BJ (cell line): ENCODE results near the gene DAB2IP. TPM values are rescaled to one million over a fixed set of nuclear protein-coding genes. Genes with fewer than 3 reads are reported as not detected.

ENCODE experiments used
- CTCF ChIA-PET: fragments of 350-600 bp; formaldehyde crosslinking; extraction: SDS; loops from one replicate; lab custom pipeline; 2021; ENCODE audit warnings: antibody characterized with exemption, inconsistent platforms; lab: Yijun Ruan, JAX
- POLR2A ChIA-PET: fragments of 300-600 bp; sonication (Branson Sonifier 250); formaldehyde crosslinking; extraction: SDS; loops from one replicate; lab custom pipeline; 2021; ENCODE audit warnings: antibody characterized with exemption; lab: Charles Lee
- DNase-seq: peaks from one replicate; pipeline ENCODE4 v3.0.0-alpha.2; 2011; ENCODE audit warnings: low read depth
- H3K27me3 ChIP-seq: 2 replicates; pipeline ENCODE4 v1.6.0; 2011; ENCODE audit warnings: low read length; ENCODE audit not compliant: control insufficient read depth, insufficient read depth
- H3K36me3 ChIP-seq: 2 replicates; pipeline ENCODE4 v1.5.1; 2011; ENCODE audit warnings: low read length; ENCODE audit not compliant: control insufficient read depth, insufficient read depth
- H3K4me3 ChIP-seq: 2 replicates; pipeline ENCODE4 v1.5.1; 2011; ENCODE audit warnings: low read depth, mild to moderate bottlenecking, control low read depth, low read length
- CTCF ChIP-seq: IDR thresholded peaks from 2 replicates; pipeline ENCODE4 v1.5.1; 2011; ENCODE audit warnings: low read depth, mild to moderate bottlenecking, control low read depth, inconsistent platforms, low read length, moderate library complexity; ENCODE audit not compliant: insufficient read depth
- polyA plus RNA-seq: library from polyadenylated mRNA; depleted of rRNA; stranded (reverse); fragments of >200 nt; gene quantifications from 2 replicates; pipeline ENCODE4 v1.2.3, GENCODE V29; 2011

DAB2IP gene
- polyA plus RNA-seq, 1 experiment: 38.1 TPM

DNA sequence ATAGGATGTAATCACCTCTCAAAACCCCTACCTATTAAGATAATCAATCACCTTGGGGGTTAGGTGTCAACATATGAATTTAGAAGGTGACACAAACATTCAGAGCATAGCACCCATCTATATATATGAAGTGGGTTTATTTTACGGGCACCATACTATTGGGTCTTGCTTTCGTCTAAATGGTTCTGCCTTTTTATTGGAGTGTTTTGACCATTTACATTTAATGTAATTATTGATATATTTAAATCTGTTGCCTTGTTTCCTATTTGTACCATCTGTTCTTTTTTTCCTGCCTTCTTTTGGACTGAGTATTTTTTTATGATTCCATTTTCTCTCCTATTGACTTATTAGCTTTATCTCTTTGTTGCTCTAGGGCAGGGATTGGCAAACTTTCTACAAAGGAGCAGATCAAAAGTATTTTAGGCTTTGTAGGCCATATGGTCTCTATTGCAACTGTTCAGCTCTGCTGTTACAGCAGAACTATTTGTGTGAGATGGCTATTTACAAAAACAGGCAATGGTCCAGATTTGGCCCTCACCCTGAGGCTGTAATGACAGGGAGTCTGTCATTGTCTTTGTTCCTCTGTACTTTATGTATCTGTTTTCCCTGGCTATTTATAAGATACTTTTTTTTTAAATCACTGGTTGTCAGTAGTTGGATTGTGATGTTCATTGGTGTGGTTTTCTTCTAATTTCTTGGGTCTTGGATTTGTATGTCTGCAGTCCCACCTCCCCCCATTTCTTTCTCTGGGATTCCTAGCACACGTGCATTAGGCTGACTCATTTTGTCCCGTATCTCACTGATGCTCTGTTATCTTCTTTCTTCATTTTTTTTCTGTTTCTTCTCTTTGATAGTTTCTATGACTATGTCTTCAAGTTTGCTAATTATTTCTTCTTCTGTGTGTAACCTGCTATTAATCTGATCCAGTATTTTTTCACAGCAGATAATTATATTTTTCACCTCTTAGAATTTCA, 127.1 kb downstream of the DAB2IP start:
- POLR2A ChIA-PET: no interaction called here
- no peaks in the 10 kb centered on the region for H3K27me3 ChIP-seq
- H3K36me3 ChIP-seq: peaks cover 32% of the 10 kb centered on the region
- CTCF ChIA-PET: no interaction called here
- DNase-seq: no peak
- no peak overlapping the region for H3K4me3 ChIP-seq
- no peak for TF ChIP-seq CTCF

DNA sequence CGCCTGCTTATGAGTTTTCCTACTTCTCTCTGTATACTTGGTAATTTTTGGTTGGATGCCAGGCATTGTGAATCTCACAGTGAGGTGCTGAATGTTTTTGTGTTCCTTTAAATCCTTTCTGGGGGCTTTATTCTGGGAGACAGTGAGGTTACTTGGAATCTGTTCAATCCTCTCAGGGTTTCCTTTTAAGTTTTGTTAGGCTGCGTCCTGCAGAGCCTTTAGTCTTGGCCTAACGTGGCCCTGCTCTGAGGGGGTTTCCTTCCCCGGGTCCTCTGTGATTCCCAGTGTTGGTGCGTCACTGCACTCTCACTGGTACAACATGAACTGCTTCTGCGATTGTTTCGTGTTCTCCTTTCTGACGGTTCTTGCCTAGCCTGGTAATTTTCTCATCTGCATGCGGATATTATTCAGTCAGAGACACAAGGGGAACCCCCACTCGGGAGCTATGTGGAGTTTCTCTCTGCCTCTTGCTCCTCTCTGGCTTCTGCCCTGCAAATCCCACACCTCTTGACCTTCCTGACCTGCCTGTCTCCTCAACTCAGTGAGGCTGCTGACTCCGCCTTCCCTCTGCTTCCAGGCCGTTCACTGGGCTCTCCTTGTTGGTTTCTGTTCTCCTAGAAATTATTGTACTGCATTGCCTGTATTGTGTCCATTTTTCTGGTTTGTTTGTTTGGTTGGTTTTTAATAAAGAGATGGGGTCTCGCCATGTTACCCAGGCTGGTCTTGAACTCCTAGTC, 128.1 kb downstream of the DAB2IP start:
- H3K27me3 ChIP-seq: no peaks in the 10 kb centered on the region
- ChIA-PET CTCF (no interaction called here), POLR2A (no interaction called here)
- H3K36me3 ChIP-seq: peaks cover 26% of the 10 kb centered on the region
- no peak for TF ChIP-seq CTCF
- DNase-seq: no peak
- no peak overlapping the region for H3K4me3 ChIP-seq

DNA sequence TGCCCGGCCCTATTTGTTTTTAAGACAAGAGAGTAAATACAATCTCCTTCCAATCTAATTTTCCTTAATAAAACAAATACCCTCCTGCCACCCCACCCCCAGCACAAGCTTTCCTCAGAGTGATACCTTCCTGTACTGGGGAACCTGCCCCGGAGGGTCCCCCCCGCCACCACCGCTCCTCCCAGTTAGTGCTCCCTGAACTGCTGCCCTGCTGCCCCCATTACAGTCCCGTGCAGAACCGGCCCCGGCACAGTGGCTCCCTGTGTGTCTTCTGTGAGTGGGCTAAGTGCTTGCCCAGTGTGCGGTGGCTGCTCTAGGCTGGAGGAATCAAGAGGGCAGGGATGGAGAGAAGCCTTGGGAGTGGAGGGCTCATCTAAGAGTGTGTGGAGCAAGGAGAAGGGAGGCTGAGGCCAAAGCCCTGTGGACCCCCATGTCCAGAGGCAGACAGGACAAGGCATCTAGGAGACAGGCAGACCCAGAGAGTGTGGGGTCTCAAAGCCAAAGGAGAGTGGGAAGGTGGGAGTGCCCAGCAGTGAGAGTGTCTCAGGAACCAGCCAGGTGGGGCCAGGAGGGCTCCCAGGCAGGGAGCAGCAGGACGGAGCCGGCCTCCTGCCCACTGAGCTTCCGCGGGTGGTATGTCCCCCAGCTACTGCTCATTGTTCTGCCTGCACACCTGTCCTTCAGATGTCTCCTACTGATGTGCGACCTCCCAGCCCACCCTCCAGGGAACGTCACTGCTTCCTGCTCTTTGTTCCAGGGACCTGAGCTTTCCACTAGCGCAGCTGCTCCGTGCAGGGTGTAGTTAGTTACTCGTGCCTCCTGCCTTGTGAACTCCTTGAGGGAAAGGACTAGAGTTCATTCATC, 129.0 kb downstream of the DAB2IP start:
- ChIA-PET POLR2A (no interaction called here), CTCF (no interaction called here)
- Histone ChIP-seq H3K36me3 (peaks cover 25% of the 10 kb centered on the region), H3K27me3 (no peaks in the 10 kb centered on the region), H3K4me3 (no peak overlapping the region)
- no peak for DNase-seq
- TF ChIP-seq CTCF: no peak

GRCh38 chr9:121781145-121781548, 129.7 kb downstream of the DAB2IP start:
- Histone ChIP-seq H3K4me3 (no peak overlapping the region), H3K36me3 (peaks cover 25% of the 10 kb centered on the region), H3K27me3 (no peaks in the 10 kb centered on the region)
- DNase-seq: no peak
- CTCF ChIA-PET: no interaction called here
- POLR2A ChIA-PET: no interaction called here
- TF ChIP-seq CTCF: no peak
